Vagina (tissue), 2 donors: ENCODE data around the gene RHEX.

Experiments
- POLR2A ChIP-seq, 2 donors: fragments of 450-650 bp; IDR thresholded peaks; one replicate each; pipeline ENCODE4 v1.6.1; 2017; ENCODE audit warnings: antibody characterized with exemption in 2 of 2, mild to moderate bottlenecking in 2 of 2, moderate library complexity in 2 of 2
- POLR2AphosphoS5 ChIP-seq, 2 donors: sonication (generic); formaldehyde crosslinking; IDR thresholded peaks; one replicate each; pipeline ENCODE4 v1.9.0; 2017; ENCODE audit warnings: antibody characterized with exemption in 2 of 2, mild to moderate bottlenecking in 2 of 2, low read depth in 1 of 2; ENCODE audit not compliant: insufficient read depth in 1 of 2
- TF ChIP-seq, protein P1 (sequence below), 3 experiments: fragments of 450-650 bp in 2 of 3; fragments of 200-600 bp in 1 of 3; sonication (generic) in 1 of 3; IDR thresholded peaks; one replicate each; pipeline ENCODE4 v1.5.1; 2017 to 2019; ENCODE audit warnings: antibody characterized with exemption in 3 of 3, mild to moderate bottlenecking in 2 of 3, moderate library complexity in 2 of 3

DNA sequence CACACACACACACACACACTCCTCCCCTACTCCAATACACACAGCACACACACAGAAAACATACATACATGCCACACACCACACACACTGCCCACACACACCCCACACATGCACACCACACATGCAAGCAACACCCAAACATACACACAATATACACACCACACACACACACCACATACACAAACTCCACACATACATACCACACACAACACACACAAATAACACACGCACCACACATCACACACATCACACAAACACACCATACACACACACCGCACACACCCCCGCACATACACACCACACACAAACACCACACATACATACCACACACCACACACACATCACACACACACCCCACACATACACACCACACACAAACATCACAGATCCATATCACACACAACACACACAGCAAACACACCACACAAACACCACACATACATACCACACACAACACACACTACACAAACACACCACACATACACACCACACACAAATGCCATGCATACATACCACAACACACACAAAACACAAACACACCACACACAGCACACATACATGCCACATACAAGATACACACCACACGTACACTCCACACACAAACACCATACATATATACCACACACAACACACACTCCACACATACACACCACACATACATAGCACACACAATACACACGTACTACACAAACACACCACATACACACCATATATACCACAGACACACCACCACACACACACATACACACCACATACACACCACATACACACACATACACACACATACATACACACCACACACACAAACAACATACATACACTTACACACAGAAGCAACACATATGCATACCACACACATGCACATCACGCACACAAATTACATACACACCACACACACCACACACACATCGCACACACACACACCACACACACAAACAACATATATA lies 48.8 kb upstream of the RHEX start:
- TF ChIP-seq, protein P1, sequence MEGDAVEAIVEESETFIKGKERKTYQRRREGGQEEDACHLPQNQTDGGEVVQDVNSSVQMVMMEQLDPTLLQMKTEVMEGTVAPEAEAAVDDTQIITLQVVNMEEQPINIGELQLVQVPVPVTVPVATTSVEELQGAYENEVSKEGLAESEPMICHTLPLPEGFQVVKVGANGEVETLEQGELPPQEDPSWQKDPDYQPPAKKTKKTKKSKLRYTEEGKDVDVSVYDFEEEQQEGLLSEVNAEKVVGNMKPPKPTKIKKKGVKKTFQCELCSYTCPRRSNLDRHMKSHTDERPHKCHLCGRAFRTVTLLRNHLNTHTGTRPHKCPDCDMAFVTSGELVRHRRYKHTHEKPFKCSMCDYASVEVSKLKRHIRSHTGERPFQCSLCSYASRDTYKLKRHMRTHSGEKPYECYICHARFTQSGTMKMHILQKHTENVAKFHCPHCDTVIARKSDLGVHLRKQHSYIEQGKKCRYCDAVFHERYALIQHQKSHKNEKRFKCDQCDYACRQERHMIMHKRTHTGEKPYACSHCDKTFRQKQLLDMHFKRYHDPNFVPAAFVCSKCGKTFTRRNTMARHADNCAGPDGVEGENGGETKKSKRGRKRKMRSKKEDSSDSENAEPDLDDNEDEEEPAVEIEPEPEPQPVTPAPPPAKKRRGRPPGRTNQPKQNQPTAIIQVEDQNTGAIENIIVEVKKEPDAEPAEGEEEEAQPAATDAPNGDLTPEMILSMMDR (IDR thresholded peaks at IDR 0.05): no peak
- no peak for TF ChIP-seq POLR2AphosphoS5 (IDR thresholded peaks at IDR 0.05; ENCODE audit: insufficient read depth in 1 of 2, low read depth in 1 of 2)
- no peak for TF ChIP-seq POLR2A (IDR thresholded peaks at IDR 0.05)
